K562 (cell line): ENCODE results near the gene STT3B. TPM values are rescaled to one million over a fixed set of nuclear protein-coding genes. Genes with fewer than 3 reads are reported as not detected.

Experiments
- ATAC-seq: fragments of 200-7000 bp; cut with Tn5 transposase; 3 replicates; pipeline ENCODE4 v1.9.1; 2020; ENCODE audit warnings: moderate library complexity
- BruUV-seq: library from RNA; stranded (reverse); fragments of 400-500 nt; replicated peaks from 2 replicates; lab custom pipeline; 2021; lab: Mats Ljungman, UMichigan
- CTCF ChIA-PET: fragments of 300-600 bp; formaldehyde crosslinking; extraction: SDS; loops from one replicate; lab custom pipeline; 2021; ENCODE audit warnings: low intra/inter-chr PET ratio; lab: Yijun Ruan, JAX
- POLR2A ChIA-PET: fragments of 300-600, 350-650 bp; sonication (Branson Sonifier 250); formaldehyde crosslinking; extraction: SDS; loops from one replicate; lab custom pipeline; 2021; ENCODE audit warnings: antibody characterized with exemption, inconsistent platforms; lab: Yijun Ruan, JAX
- DNase-seq, 4 experiments: peaks; one replicate each; pipeline versions ENCODE4 v3.0.0 to v3.0.0-alpha.2; 2011 to 2018; ENCODE audit warnings: low spot score in 3 of 4, mixed read lengths in 3 of 4; ENCODE audit errors: extremely low read depth in 1 of 4
- FAIRE-seq: peaks from 2 replicates; lab custom pipeline; 2011; peaks lifted over from hg19 to GRCh38; lab: Jason Lieb, UNC
- H2AFZ ChIP-seq: 2 replicates; pipeline ENCODE4 v1.6.0; 2011; ENCODE audit warnings: low read depth, low read length, control low read depth, inconsistent platforms
- H3K27ac ChIP-seq: fragments of 200-600 bp; 3 replicates; pipeline ENCODE4 v1.8.0; 2011; ENCODE audit warnings: low read depth, mild to moderate bottlenecking, control low read depth, inconsistent platforms, low read length, moderate library complexity, mixed read lengths; ENCODE audit errors: extremely low read depth
- H3K27me3 ChIP-seq, 2 experiments: fragments of 300-600 bp in 1 of 2; 2 replicates in 1 of 2; 3 replicates in 1 of 2; pipeline versions ENCODE4 v1.6.0 to v1.8.0; 2011; ENCODE audit warnings: inconsistent platforms in 2 of 2, low read length in 2 of 2, mild to moderate bottlenecking in 1 of 2, mixed read lengths in 1 of 2, moderate library complexity in 1 of 2; ENCODE audit not compliant: control insufficient read depth in 2 of 2, insufficient read depth in 2 of 2
- H3K36me3 ChIP-seq: fragments of 300-600 bp; 3 replicates; pipeline ENCODE4 v1.8.0; 2011; ENCODE audit warnings: mild to moderate bottlenecking, low read length, inconsistent platforms; ENCODE audit not compliant: control insufficient read depth, insufficient read depth
- H3K4me1 ChIP-seq, 2 experiments: fragments of 200-600 bp in 1 of 2; replicated peaks in 1 of 2; 2 replicates in 1 of 2; 3 replicates in 1 of 2; pipeline versions ENCODE4 v1.5.1 to v1.8.0; 2011; ENCODE audit warnings: inconsistent platforms in 2 of 2, low read length in 2 of 2, mild to moderate bottlenecking in 1 of 2, mixed read lengths in 1 of 2, moderate library complexity in 1 of 2; ENCODE audit not compliant: control insufficient read depth in 2 of 2, insufficient read depth in 2 of 2
- H3K4me2 ChIP-seq: 2 replicates; pipeline ENCODE4 v1.6.1; 2011; ENCODE audit warnings: low read length, control low read depth, inconsistent platforms, mixed read lengths; ENCODE audit not compliant: insufficient read depth
- H3K4me3 ChIP-seq: fragments of 200-600 bp; sonication (generic), shearing (Covaris generic); 2 replicates; pipeline ENCODE4 v1.5.1; 2016; ENCODE audit warnings: control low read depth, inconsistent platforms
- H3K79me2 ChIP-seq: fragments of 200-600 bp; 3 replicates; pipeline ENCODE4 v1.8.0; 2011; ENCODE audit warnings: low read length, inconsistent platforms; ENCODE audit not compliant: control insufficient read depth, insufficient read depth
- H3K9ac ChIP-seq, 2 experiments: 2 replicates each; pipeline versions ENCODE4 v1.6.0 to v1.6.1; 2011; ENCODE audit warnings: low read depth in 2 of 2, low read length in 2 of 2, control low read depth in 1 of 2, inconsistent platforms in 1 of 2, mild to moderate bottlenecking in 1 of 2, mixed read lengths in 1 of 2; ENCODE audit not compliant: insufficient read depth in 1 of 2
- H3K9me1 ChIP-seq: one replicate; pipeline ENCODE4 v1.6.0; 2011; ENCODE audit warnings: inconsistent platforms, mild to moderate bottlenecking, low read length, moderate library complexity; ENCODE audit not compliant: control insufficient read depth, insufficient read depth
- H3K9me3 ChIP-seq: replicated peaks from 2 replicates; pipeline ENCODE4 v1.5.1; 2011; ENCODE audit warnings: low read depth, low read length, inconsistent platforms; ENCODE audit not compliant: control insufficient read depth, insufficient read depth
- H4K20me1 ChIP-seq: replicated peaks from 2 replicates; pipeline ENCODE4 v1.6.1; 2011; ENCODE audit warnings: low read length, inconsistent platforms, mixed read lengths; ENCODE audit not compliant: control insufficient read depth, insufficient read depth
- CEBPB ChIP-seq: fragments of 450-650 bp; IDR thresholded peaks from 2 replicates; pipeline ENCODE4 v1.6.1; 2016; ENCODE audit warnings: missing genetic modification characterization, missing compliant biosample characterization
- HDAC8 ChIP-seq: fragments of 450-650 bp; IDR thresholded peaks from 2 replicates; pipeline ENCODE4 v1.6.1; 2016; ENCODE audit warnings: mild to moderate bottlenecking, missing genetic modification characterization, moderate library complexity, missing compliant biosample characterization
- KDM1A ChIP-seq, 2 experiments: fragments of 450-650 bp; IDR thresholded peaks; 2 replicates each; pipeline ENCODE4 v1.6.1; 2016; ENCODE audit warnings: mild to moderate bottlenecking in 2 of 2
- MEF2D ChIP-seq: conservative IDR thresholded peaks from 2 replicates; pipeline ENCODE4 v1.6.1; 2016; ENCODE audit warnings: low read depth, missing genetic modification characterization, missing compliant biosample characterization
- NCOR1 ChIP-seq: fragments of 450-650 bp; IDR thresholded peaks from 2 replicates; pipeline ENCODE4 v1.6.1; 2016; ENCODE audit warnings: mild to moderate bottlenecking, moderate library complexity
- NFYB ChIP-seq: IDR thresholded peaks from 2 replicates; pipeline ENCODE4 v1.6.1; 2011; ENCODE audit warnings: mild to moderate bottlenecking, moderate library complexity; ENCODE audit not compliant: insufficient read length; ENCODE audit errors: extremely low read depth
- POLR3G ChIP-seq: IDR thresholded peaks from 2 replicates; pipeline ENCODE4 v1.6.1; 2011; ENCODE audit not compliant: insufficient read length, insufficient replicate concordance; ENCODE audit errors: extremely low read depth
- SMARCB1 ChIP-seq: IDR thresholded peaks from 2 replicates; pipeline ENCODE4 v1.6.1; 2011; ENCODE audit warnings: improper control_type of control experiment, low read depth; ENCODE audit not compliant: insufficient read length
- SRSF1 ChIP-seq: fragments of 200-400 bp; formaldehyde crosslinking; IDR thresholded peaks from 2 replicates; pipeline ENCODE4 v1.6.1; 2017; ENCODE audit warnings: mild to moderate bottlenecking, low read depth, low read length, moderate library complexity
- STAG1 ChIP-seq: sonication (generic); formaldehyde crosslinking; IDR thresholded peaks from 2 replicates; pipeline ENCODE4 v1.5.0; 2020; ENCODE audit warnings: missing genetic modification reagents, borderline replicate concordance
- TARDBP ChIP-seq: fragments of 450-650 bp; IDR thresholded peaks from 2 replicates; pipeline ENCODE4 v1.6.1; 2016
- TBL1XR1 ChIP-seq, 2 experiments: IDR thresholded peaks; 2 replicates each; pipeline ENCODE4 v1.6.1; 2012; ENCODE audit warnings: improper control_type of control experiment in 2 of 2, low read length in 2 of 2, mild to moderate bottlenecking in 1 of 2
- ZNF184 ChIP-seq: sonication (generic); formaldehyde crosslinking; IDR thresholded peaks from 2 replicates; pipeline ENCODE4 v1.5.0; 2020; ENCODE audit warnings: missing genetic modification reagents
- ZNF24 ChIP-seq: fragments of 450-650 bp; IDR thresholded peaks from 2 replicates; pipeline ENCODE4 v1.6.1; 2016
- ZNF696 ChIP-seq: fragments of 250-450 bp; sonication (Bioruptor Pico); conservative IDR thresholded peaks from 2 replicates; pipeline ENCODE4 v1.4.0; 2020; ENCODE audit warnings: mild to moderate bottlenecking, moderate library complexity
- WGBS: fragments of 100-300 bp; shearing (Covaris generic); methylation state at CpG from one replicate; pipeline ENCODE4 v1.1.6; 2016; ENCODE audit warnings: low coverage, mixed read lengths; ENCODE audit not compliant: insufficient coverage; ENCODE audit errors: missing lambda C conversion rate; 5-methylcytosine and 5-hydroxymethylcytosine counted together
- in situ Hi-C: fragments of 300-500 bp; cut with MboI; formaldehyde crosslinking; loops from 4 replicates; pipeline ENCODE4 v1.15.0; 2018; ENCODE audit warnings: inconsistent platforms, mixed read lengths
- intact Hi-C: fragments of 100-400 bp; cut with micrococcal nuclease; formaldehyde crosslinking; loops from 2 replicates; pipeline ENCODE4 v1.14.2; 2022
- polyA plus RNA-seq, 8 experiments: library from polyadenylated mRNA; depleted of rRNA in 4 of 8; stranded (reverse) in 5 of 8; unstranded in 3 of 8; fragments of >200 nt; fragmentation: Nextera tagmentation in 2 of 8; fragmentation: Illumina TruSeq in 1 of 8; extraction: Ambion mirVana in 2 of 8; extraction: Trizol in 1 of 8; gene quantifications; 2 replicates each; pipeline versions ENCODE4 v1.2.1 to v1.2.3, GENCODE V29; 2011 to 2014; ENCODE audit warnings: inconsistent platforms in 1 of 8, missing spikeins in 1 of 8
- total RNA-seq, 7 experiments: library from RNA; depleted of rRNA in 6 of 7; stranded (reverse); fragments of >200 nt in 6 of 7; fragmentation: Illumina TruSeq in 2 of 7; extraction: Trizol in 2 of 7; gene quantifications; 2 replicates each; pipeline versions ENCODE4 v1.2.1 to v1.2.3, GENCODE V29; 2011 to 2021; ENCODE audit warnings: low replicate concordance in 1 of 7
- TF ChIP-seq, protein P1 (sequence below): sonication (generic); formaldehyde crosslinking; IDR thresholded peaks from 2 replicates; pipeline ENCODE4 v1.4.0; 2020; ENCODE audit warnings: mild to moderate bottlenecking, missing genetic modification reagents

The STT3B gene
- total and polyA plus RNA-seq, 9 of the 15 experiments (the other 6 are each of a cell fraction or from before 2014, with no cell fraction given), result 22.4 to 147 (median 100) TPM

GRCh38 chr3:31676556-31676955 lies 143.8 kb downstream of the STT3B start:
- H3K4me1 ChIP-seq, result no peaks in the 10 kb centered on the region
- intact Hi-C loops, result no loop called here
- H3K27ac ChIP-seq, result no peak overlapping the region
- no peak for TF ChIP-seq TARDBP
- no peak for TF ChIP-seq TBL1XR1 (IDR thresholded peaks at IDR 0.05; ENCODE audit: low read length in 2 of 2)
- TF ChIP-seq STAG1 (CRISPR knock-in tag), result no peak
- no peak for TF ChIP-seq NFYB
- no peak for TF ChIP-seq HDAC8
- no peak for TF ChIP-seq MEF2D
- TF ChIP-seq KDM1A (IDR thresholded peaks at IDR 0.05), result no peak
- no peak for TF ChIP-seq SRSF1
- TF ChIP-seq, protein P1, sequence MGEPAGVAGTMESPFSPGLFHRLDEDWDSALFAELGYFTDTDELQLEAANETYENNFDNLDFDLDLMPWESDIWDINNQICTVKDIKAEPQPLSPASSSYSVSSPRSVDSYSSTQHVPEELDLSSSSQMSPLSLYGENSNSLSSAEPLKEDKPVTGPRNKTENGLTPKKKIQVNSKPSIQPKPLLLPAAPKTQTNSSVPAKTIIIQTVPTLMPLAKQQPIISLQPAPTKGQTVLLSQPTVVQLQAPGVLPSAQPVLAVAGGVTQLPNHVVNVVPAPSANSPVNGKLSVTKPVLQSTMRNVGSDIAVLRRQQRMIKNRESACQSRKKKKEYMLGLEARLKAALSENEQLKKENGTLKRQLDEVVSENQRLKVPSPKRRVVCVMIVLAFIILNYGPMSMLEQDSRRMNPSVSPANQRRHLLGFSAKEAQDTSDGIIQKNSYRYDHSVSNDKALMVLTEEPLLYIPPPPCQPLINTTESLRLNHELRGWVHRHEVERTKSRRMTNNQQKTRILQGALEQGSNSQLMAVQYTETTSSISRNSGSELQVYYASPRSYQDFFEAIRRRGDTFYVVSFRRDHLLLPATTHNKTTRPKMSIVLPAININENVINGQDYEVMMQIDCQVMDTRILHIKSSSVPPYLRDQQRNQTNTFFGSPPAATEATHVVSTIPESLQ (CRISPR knock-in tag), result no peak
- no peak for TF ChIP-seq CEBPB
- TF ChIP-seq ZNF184 (CRISPR knock-in tag), result no peak
- no peak for TF ChIP-seq ZNF24
- no peak for TF ChIP-seq POLR3G
- TF ChIP-seq NCOR1, result no peak
- no peak for TF ChIP-seq ZNF696 (CRISPR knock-in tag)
- TF ChIP-seq SMARCB1, result no peak
- H4K20me1 ChIP-seq, result no peaks in the 10 kb centered on the region
- no peaks in the 10 kb centered on the region for H3K9me1 ChIP-seq
- H3K4me2 ChIP-seq, result no peak overlapping the region
- H2AFZ ChIP-seq, result no peak overlapping the region
- H3K4me3 ChIP-seq, result no peak overlapping the region
- in situ Hi-C loops, result no loop called here
- FAIRE-seq, result no peak
- DNase-seq, result no peak
- no peaks in the 10 kb centered on the region for H3K36me3 ChIP-seq
- ATAC-seq, result no peak
- CTCF ChIA-PET, result no interaction called here
- H3K9ac ChIP-seq, result no peak overlapping the region
- POLR2A ChIA-PET, result no interaction called here
- BruUV-seq, result no TSS peak
- H3K79me2 ChIP-seq, result no peaks in the 10 kb centered on the region
- whole genome bisulfite sequencing, result 2% methylated on average over 8 of the region's 8 CpGs
- H3K27me3 ChIP-seq, result peaks cover 16 to 34% of the 10 kb centered on the region in 2 experiments
- no peaks in the 10 kb centered on the region for H3K9me3 ChIP-seq
